Measurements from ENCODE around the gene NDNF. TPM values are rescaled to one million over a fixed set of nuclear protein-coding genes. Genes with fewer than 3 reads are reported as not detected.

Gene NDNF, protein sequence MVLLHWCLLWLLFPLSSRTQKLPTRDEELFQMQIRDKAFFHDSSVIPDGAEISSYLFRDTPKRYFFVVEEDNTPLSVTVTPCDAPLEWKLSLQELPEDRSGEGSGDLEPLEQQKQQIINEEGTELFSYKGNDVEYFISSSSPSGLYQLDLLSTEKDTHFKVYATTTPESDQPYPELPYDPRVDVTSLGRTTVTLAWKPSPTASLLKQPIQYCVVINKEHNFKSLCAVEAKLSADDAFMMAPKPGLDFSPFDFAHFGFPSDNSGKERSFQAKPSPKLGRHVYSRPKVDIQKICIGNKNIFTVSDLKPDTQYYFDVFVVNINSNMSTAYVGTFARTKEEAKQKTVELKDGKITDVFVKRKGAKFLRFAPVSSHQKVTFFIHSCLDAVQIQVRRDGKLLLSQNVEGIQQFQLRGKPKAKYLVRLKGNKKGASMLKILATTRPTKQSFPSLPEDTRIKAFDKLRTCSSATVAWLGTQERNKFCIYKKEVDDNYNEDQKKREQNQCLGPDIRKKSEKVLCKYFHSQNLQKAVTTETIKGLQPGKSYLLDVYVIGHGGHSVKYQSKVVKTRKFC
- 1 to 10 TPM; 2.0 to 4.6 TPM for total RNA-seq
- long read RNA-seq, donor 1: 0 reads
- long read RNA-seq, donor 2: 0 reads

- intact Hi-C loops (cut with DNase I): no loop called here
- DNase-seq (ENCODE audit: low spot score): peak; percentile 82
Measured at GRCh38 chr4:121072224-121073003, at the start of gene NDNF. Gene NDNF (minus strand): TSS chr4:121072535. CDS start chr4:121045837, 26,698 bp downstream.

DNA sequence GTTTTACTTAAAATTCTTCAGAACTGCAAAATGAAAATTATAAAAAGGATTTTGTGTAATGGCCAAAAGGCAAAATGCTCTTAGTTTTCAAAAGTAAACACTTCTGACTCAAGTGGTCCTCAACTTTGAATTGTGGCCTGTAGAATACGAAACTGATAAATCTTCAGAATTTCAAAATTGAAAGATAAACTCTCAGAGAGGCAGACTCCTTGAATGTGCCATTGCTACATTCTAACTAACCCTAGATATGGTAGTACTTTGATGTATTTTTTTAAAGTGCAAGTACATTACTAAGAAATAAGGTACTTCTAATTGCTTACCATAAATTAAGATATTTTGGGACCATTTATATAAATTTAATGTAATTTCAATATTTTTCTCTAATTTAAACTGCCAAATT is 47.4 kb upstream of the NDNF start:
- intact Hi-C loops (cut with DNase I): no loop called here
- DNase-seq (ENCODE audit: low spot score): no peak

DNA sequence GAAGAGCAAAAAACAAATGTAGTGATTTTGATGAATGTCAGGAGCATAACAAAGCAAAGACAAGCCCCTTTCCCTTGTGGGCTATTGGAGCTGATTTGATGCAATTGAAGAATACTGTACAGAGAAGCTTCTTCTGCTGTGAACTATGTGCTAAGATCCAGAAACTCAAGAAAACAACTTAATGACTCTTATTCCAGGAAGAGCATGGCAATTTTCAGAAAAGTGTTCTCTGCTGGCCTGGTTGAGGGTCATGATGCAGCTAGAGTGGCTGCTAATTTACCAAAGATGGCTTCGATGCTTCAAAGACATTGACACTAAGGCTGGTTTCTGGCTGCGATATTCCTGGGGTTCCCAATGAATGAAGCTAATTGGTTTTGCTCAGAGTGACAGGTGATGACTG is 46.0 kb upstream of the NDNF start:
- intact Hi-C loops (cut with DNase I): no loop called here
- no peak for DNase-seq (ENCODE audit: low spot score)

DNA sequence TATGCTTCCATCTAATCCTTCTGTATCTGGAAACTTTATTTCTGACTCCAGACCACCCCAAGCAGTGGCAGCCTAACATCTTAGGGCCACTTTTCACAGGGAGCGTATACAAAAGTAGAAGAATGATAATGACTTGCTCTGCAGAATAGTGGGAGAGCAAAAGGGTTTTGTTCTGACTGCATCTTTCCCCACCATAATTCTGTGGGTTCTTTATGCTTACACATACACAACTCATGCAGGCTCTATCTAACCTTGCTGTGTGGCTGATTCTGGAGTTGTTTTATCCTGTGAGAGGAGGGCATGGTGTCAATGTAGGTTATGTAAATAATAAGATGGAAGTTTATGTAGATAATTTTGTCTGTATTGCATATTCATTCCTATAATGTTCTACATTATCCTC is 42.4 kb upstream of the NDNF start:
- no peak for DNase-seq (ENCODE audit: low spot score)
- intact Hi-C loops (cut with DNase I): no loop called here

DNA sequence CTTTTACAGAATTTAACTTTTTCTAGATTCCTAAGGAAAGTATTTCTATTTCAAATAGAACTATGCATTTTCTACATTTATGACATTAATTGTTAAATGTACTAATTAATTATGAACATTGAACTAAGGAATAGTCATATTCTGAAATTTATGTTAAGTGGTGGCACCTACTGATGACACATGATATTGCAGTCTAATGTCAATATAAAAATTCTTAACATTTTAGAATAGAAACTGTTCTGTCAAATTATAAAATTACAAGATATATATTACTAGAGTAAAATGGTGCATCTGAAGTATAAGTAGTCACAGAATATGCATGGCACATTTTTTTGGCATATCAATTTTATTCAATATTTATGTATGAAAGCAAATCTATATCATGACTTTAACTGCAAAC is 40.2 kb upstream of the NDNF start:
- DNase-seq (ENCODE audit: low spot score): no peak
- intact Hi-C loops (cut with DNase I): no loop called here

GRCh38 chr4:121108557-121108956 is 36.2 kb upstream of the NDNF start:
- intact Hi-C loops (cut with DNase I): no loop called here
- no peak for DNase-seq (ENCODE audit: low spot score)

DNA sequence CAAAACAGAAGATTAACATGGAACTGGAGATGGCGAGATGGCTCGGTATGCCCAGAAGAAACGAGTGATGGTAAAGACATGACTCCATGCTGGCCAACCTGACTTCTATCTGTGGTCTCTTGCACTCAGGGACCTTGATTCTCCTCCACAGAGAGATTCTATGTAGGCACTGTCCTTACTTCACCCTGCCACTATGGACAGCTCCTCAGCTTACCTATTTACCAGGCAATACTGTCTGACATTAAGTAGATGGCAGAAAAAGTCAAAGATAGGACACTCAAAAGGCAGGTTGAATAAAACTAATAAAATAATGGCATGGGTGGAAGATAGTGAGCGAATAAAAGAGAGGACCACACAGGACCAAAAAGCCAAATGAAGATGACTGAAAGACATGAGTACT is 35.2 kb upstream of the NDNF start:
- DNase-seq (ENCODE audit: low spot score): no peak
- intact Hi-C loops (cut with DNase I): no loop called here

- intact Hi-C loops (cut with DNase I): no loop called here
- DNase-seq (ENCODE audit: low spot score): no peak
Measured at GRCh38 chr4:121100093-121100775, 27.9 kb upstream of the NDNF start.

GRCh38 chr4:121098266-121098665 is 25.9 kb upstream of the NDNF start:
- intact Hi-C loops (cut with DNase I): loop anchor here in 1 of 2 donors (10.0 kb wide), 1 partner anchor 943 kb away; no protein-coding TSS in a partner anchor
- DNase-seq (ENCODE audit: low spot score): no peak

DNA sequence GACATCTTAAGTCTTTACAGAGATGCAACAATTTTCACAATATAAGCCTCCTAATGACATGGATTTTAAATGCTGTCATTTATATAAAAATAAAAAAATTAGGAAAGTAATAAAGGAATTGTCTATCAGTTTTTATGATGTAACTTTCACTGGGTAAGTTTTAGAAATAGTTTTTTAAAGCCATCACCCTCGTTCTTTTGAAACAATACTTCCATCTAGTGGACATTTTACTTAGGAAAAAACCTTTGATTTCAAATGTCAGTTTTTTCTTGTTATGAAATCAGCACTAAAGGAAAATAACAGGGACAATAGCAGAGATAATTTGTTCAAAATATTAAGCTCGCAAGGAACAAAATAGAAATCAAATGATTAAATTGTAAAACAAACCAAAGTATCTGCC is 24.3 kb upstream of the NDNF start:
- intact Hi-C loops (cut with DNase I): loop anchor here in 1 of 2 donors (10.0 kb wide), 1 partner anchor 942 kb away; no protein-coding TSS in a partner anchor
- DNase-seq (ENCODE audit: low spot score): no peak

DNA sequence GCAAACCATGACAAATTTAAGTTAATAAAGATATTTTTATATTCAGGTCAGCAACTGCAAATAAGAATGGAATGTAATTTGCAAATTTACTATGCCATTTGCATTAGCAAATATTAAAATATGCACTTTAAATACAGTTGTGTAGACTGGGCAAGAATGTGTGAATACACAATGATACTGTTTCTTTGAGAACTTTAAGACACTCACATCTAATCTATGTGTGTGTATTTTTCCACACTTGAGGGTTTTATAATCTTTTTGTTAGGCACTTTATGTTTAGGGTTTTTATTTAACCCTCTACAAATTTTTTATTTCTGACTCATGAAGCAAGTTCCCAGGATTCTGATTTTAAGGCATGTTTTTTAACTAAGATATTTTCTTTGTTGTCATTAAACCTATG is 23.9 kb upstream of the NDNF start:
- intact Hi-C loops (cut with DNase I): loop anchor here in 1 of 2 donors (10.0 kb wide), 1 partner anchor 941 kb away; no protein-coding TSS in a partner anchor

GRCh38 chr4:121094297-121094966 is 22.1 kb upstream of the NDNF start:
- intact Hi-C loops (cut with DNase I): loop anchor here in 1 of 2 donors (10.0 kb wide), 1 partner anchor 940 kb away; no protein-coding TSS in a partner anchor
- no peak for DNase-seq (ENCODE audit: low spot score)

More for the DNA sequence above, 23.9 kb upstream of the NDNF start:
- DNase-seq (ENCODE audit: low spot score): no peak

DNA sequence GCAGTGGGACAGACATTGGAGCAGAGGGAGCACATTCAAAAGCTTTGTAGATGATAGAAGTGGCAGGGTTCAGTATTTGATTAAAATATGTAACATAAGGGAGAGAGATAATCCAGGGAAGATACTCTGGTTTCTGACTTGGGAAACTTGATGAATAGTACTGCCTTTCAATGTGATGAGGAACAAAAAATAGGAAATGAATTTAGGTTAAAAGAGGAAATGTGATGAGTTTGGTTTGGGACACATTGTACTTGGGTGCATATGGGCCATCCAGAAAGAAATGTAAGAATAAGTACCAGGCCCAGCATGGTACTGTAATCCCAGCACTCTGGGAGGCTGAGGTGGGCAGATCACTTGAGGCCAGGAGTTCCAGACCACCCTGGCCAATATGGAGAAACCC is 20.9 kb upstream of the NDNF start:
- no peak for DNase-seq (ENCODE audit: low spot score)
- intact Hi-C loops (cut with DNase I): loop anchor here in 1 of 2 donors (10.0 kb wide), 1 partner anchor 938 kb away; no protein-coding TSS in a partner anchor

DNA sequence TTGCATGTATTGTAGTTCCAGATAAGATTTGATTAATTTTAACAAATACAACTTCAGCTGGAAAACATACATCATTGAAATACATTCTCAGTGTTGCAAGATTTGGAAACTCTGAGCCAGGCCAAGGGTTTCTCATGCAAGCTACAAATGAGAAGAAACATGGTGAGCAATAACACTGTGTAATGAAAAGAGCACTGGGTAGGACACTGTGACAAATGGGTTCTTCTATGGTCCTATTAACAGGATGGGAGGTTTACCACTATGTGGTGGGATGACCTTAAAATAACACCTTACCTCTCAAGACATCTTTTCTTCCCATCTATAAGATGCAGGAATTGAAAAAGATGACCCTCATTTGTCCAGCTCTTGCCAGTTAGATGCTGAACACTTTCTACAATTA is 19.6 kb upstream of the NDNF start:
- intact Hi-C loops (cut with DNase I): loop anchor here in 1 of 2 donors (10.0 kb wide), 1 partner anchor 937 kb away; no protein-coding TSS in a partner anchor
- DNase-seq (ENCODE audit: low spot score): no peak

DNA sequence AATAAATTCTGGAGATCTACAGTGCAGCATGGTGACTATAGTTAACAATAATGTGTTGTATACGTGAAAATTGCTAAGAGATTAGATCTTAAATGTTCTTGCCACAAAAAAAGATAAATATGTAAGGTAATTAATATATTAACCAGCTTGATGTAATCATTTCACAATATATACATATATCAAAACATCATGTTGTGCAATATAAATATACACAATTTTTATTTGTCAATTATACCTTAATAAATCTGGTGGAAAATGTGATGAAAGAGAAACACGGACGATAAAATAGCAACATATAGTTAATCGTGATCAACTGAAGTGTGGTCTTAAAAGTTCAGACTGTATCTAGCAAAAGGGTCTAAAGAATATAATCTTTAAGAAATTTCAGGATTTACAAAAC is 16.5 kb upstream of the NDNF start:
- no peak for DNase-seq (ENCODE audit: low spot score)
- intact Hi-C loops (cut with DNase I): no loop called here

GRCh38 chr4:121079376-121079775 is 7.0 kb upstream of the NDNF start:
- DNase-seq (ENCODE audit: low spot score): no peak
- intact Hi-C loops (cut with DNase I): no loop called here

GRCh38 chr4:121077496-121077895 is 5.2 kb upstream of the NDNF start:
- intact Hi-C loops (cut with DNase I): no loop called here
- DNase-seq (ENCODE audit: low spot score): no peak

DNA sequence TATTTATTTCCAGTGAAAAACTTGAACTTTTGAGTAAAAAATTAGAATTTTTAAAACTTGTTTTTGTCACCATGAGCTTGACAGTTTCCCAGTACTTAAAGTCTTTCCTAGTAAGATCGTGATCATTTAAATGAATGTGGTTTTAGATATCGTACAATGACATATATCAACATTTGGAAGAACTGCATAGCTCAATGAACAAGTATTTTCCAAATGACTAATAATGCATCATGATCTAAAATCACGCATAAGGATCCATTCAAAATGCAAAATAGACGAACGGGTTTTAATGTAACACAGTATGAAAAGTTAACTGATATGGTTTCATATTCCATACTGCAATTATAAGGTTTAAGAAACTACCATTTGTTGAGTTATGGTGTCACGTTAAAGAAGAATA is 4.1 kb upstream of the NDNF start:
- intact Hi-C loops (cut with DNase I): no loop called here
- DNase-seq (ENCODE audit: low spot score): no peak

Measured in posterior vena cava (tissue), 2 donors.